Osteoblast (primary cell): ENCODE measurements around the gene ABHD12. TPM values are rescaled to one million over a fixed set of nuclear protein-coding genes. Genes with fewer than 3 reads are reported as not detected.
A peak's percentile ranks its signal among the peaks of the same experiment; 100 is the strongest.

Source experiments
- DNase-seq: peaks from one replicate; pipeline ENCODE4 v3.0.0; 2011; ENCODE audit warnings: low spot score, mixed read lengths; ENCODE audit not compliant: insufficient read length; ENCODE audit errors: missing footprints
- H2AFZ ChIP-seq: 2 replicates; pipeline ENCODE4 v1.6.0; 2011; ENCODE audit warnings: mild to moderate bottlenecking, low read length
- H3K27ac ChIP-seq: 2 replicates; pipeline ENCODE4 v1.5.1; 2011; ENCODE audit warnings: mild to moderate bottlenecking, low read depth, low read length, moderate library complexity
- H3K27me3 ChIP-seq: 2 replicates; pipeline ENCODE4 v1.6.0; 2012; ENCODE audit warnings: mild to moderate bottlenecking, control low read depth, inconsistent platforms, low read length, moderate library complexity; ENCODE audit not compliant: insufficient read depth
- H3K36me3 ChIP-seq: 2 replicates; pipeline ENCODE4 v1.5.1; 2011; ENCODE audit warnings: mild to moderate bottlenecking, low read length, control low read depth, moderate library complexity; ENCODE audit not compliant: insufficient read depth
- H3K4me1 ChIP-seq: 2 replicates; pipeline ENCODE4 v1.5.1; 2011; ENCODE audit warnings: mild to moderate bottlenecking, low read length, control low read depth, moderate library complexity; ENCODE audit not compliant: insufficient read depth
- H3K4me2 ChIP-seq: 2 replicates; pipeline ENCODE4 v1.6.0; 2011; ENCODE audit warnings: mild to moderate bottlenecking, low read length; ENCODE audit not compliant: insufficient read depth
- H3K4me3 ChIP-seq: fragments of 200-600 bp; sonication (generic); 3 replicates; pipeline ENCODE4 v1.5.1; 2012; ENCODE audit warnings: mild to moderate bottlenecking, low read length, inconsistent platforms; ENCODE audit not compliant: insufficient read depth
- H3K79me2 ChIP-seq: 2 replicates; pipeline ENCODE4 v1.6.0; 2012; ENCODE audit warnings: mild to moderate bottlenecking, low read length, control low read depth, inconsistent platforms; ENCODE audit not compliant: insufficient read depth
- H3K9me3 ChIP-seq: 2 replicates; pipeline ENCODE4 v1.5.1; 2011; ENCODE audit warnings: low read depth, low read length, control low read depth
- H4K20me1 ChIP-seq: 2 replicates; pipeline ENCODE4 v1.6.0; 2012; ENCODE audit warnings: mild to moderate bottlenecking, low read length, control low read depth; ENCODE audit not compliant: insufficient read depth
- CTCF ChIP-seq: IDR thresholded peaks from 2 replicates; pipeline ENCODE4 v1.5.1; 2011; ENCODE audit warnings: mild to moderate bottlenecking, low read depth, low read length, moderate library complexity; ENCODE audit errors: extremely low read depth
- total RNA-seq: library from RNA; depleted of rRNA; stranded (reverse); fragments of >200 nt; gene quantifications from 2 replicates; pipeline ENCODE4 v1.2.3, GENCODE V29; 2012

Gene ABHD12
- total RNA-seq, 1 donor = 29.7 TPM

- DNase-seq = peak; percentile 19
- Histone ChIP-seq H3K4me3 (no peak overlapping the region), H3K9me3 (no peaks in the 10 kb centered on the region), H3K27me3 (no peaks in the 10 kb centered on the region), H3K4me2 (no peak overlapping the region), H3K27ac (no peak overlapping the region), H3K4me1 (peaks cover 18% of the 10 kb centered on the region), H3K36me3 (peaks cover 8% of the 10 kb centered on the region), H2AFZ (no peak overlapping the region), H4K20me1 (peaks cover 12% of the 10 kb centered on the region), H3K79me2 (peaks cover 47% of the 10 kb centered on the region)
- TF ChIP-seq CTCF = no peak
Measured at GRCh38 chr20:25325997-25326396, 64.6 kb downstream of the ABHD12 start.

DNA sequence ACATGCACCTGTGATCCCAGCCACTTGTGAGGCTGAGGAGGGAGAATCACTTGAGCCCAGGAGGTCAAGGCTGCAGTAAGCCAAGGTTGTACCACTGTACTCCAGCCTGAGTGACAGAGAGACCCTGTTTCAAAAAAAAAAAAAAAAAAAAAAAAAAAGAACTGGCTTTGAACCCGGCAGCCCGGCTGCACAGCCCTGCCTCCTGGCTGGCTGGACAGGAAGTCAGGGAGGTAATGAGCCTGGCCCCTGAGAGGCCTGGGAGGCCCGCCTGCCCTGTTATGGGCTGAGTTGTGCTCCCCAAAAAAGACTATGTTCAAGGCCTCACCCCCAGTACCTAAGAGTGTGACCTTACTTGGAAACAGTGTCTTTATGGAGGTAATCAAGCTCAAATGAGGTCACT, 65.6 kb downstream of the ABHD12 start:
- Histone ChIP-seq H4K20me1 (peaks cover 12% of the 10 kb centered on the region), H3K4me1 (peaks cover 18% of the 10 kb centered on the region), H3K27me3 (no peaks in the 10 kb centered on the region), H3K4me2 (no peak overlapping the region), H3K36me3 (peaks cover 8% of the 10 kb centered on the region), H3K27ac (no peak overlapping the region), H3K79me2 (peaks cover 48% of the 10 kb centered on the region), H3K4me3 (no peak overlapping the region), H3K9me3 (no peaks in the 10 kb centered on the region), H2AFZ (no peak overlapping the region)
- DNase-seq = no peak
- no peak for TF ChIP-seq CTCF

DNA sequence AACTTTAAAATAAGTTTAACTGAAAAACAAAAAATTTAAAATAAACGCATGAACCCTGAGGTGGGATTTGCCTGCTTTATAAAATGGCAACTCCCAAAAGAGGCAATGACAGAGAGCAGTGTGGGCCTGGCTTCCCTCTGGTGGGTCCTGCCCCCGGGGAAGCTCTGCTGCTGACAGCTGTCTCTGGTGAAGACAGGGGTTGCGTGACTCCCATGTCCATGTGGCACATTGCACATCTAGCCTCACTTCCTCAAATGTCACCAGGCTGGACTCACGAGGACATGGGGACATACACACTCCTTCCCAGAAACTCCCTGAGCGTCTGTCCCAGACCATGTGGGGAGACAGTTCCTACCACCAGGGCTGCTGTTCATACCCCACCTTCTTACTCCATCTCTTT, 66.2 kb downstream of the ABHD12 start:
- DNase-seq = no peak
- TF ChIP-seq CTCF = no peak
- Histone ChIP-seq H3K4me3 (no peak overlapping the region), H3K4me2 (no peak overlapping the region), H3K4me1 (peaks cover 18% of the 10 kb centered on the region), H3K9me3 (no peaks in the 10 kb centered on the region), H3K79me2 (peaks cover 45% of the 10 kb centered on the region), H3K27me3 (no peaks in the 10 kb centered on the region), H4K20me1 (peaks cover 11% of the 10 kb centered on the region), H3K27ac (no peak overlapping the region), H3K36me3 (peaks cover 8% of the 10 kb centered on the region), H2AFZ (no peak overlapping the region)

DNA sequence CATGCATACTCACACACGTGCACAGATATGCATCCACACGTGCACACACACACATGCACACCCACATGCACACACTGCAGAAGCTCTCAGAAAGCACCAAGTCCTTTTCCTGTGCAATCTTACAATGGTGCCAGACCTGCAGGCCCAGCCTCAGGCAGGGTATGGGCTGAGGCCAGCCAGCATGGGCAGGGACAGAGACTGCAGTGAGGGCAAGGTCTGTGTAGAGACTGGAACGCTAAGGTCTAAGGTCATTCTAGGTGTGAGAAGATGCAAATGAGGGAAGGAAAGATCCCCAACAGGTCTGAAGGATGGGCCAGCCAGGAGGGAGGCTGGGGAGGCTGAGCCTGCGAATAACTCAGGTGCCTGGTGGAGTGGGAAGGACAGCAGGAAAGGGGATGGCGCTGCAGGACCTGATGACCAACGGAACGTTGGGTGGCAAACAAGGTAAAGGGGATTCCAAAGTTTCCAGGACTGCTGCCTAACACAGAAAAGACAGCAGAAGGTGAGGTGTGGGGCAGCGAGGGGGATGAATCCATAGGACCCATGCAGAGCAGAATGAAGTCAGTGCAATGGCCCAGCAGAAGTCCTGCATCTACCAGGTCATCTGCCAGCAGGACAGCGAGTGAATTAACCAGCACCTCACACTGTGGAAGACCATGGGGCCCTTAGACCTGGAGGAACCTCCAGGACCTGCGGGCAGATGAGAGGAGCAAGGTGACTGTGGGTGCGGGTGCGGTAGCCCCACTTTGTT, 67.0 kb downstream of the ABHD12 start:
- no peak overlapping the region for H3K4me3 ChIP-seq
- H3K4me2 ChIP-seq = no peak overlapping the region
- H4K20me1 ChIP-seq = peaks cover 11% of the 10 kb centered on the region
- no peaks in the 10 kb centered on the region for H3K9me3 ChIP-seq
- peaks cover 38% of the 10 kb centered on the region for H3K79me2 ChIP-seq
- no peaks in the 10 kb centered on the region for H3K27me3 ChIP-seq
- H3K4me1 ChIP-seq = peaks cover 14% of the 10 kb centered on the region
- H2AFZ ChIP-seq = no peak overlapping the region
- DNase-seq = no peak
- H3K27ac ChIP-seq = no peak overlapping the region
- no peak for TF ChIP-seq CTCF
- peaks cover 8% of the 10 kb centered on the region for H3K36me3 ChIP-seq
